ENCODE measurements around the gene SH2D3A. TPM values are rescaled to one million over a fixed set of nuclear protein-coding genes. Genes with fewer than 3 reads are reported as not detected.

Gene SH2D3A
- total RNA-seq, 1 experiment from 2014 or later = 2.2 TPM

DNA sequence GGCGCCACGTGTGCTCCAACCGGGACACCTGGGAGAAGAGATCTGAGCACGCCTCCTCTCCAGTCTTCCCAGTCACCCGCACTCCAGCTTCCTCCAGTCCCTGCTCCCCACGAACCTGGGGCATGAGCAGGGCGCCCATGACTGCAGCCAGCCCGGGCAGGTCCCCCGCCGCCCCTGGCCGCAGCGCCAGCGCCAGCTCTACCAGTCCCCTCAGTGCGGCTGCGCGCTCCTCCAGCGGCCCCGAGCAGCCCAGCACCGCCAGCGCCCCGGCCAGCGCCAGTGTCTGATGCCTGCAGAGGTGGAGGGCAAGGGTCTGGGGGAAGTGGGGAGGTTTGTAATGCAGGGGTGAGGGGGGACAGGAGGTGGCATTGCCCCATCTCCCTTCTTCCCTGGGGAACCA lies 13.1 kb downstream of the SH2D3A start (continued):
- no peak for TF ChIP-seq SIN3A (IDR thresholded peaks at IDR 0.05; ENCODE audit: borderline replicate concordance, insufficient read depth, low read depth, low read length)

- peaks cover 5% of the 10 kb centered on the region; the same call in 1 of the 2 replicates for H3K36me3 ChIP-seq (ENCODE audit: control insufficient read depth, insufficient read depth, low read length)
- peak overlapping the region; percentile 42 to 58 for H3K4me3 ChIP-seq (ENCODE audit: low read depth in 2 of 2, low read length in 2 of 2)
- DNase-seq (ENCODE audit: low read depth, low spot score) = peak; percentile 69
- in situ Hi-C loops (cut with HindIII; ENCODE audit: low pct_unique_long_range_greater_than_20kb, low sequenced_read_pairs) (no loop called here), intact Hi-C loops (cut with micrococcal nuclease; ENCODE audit: unreplicated experiment) (loop anchor here (5.0 kb wide), 1 partner anchor 109 kb away; no protein-coding TSS in a partner anchor)
- ChIA-PET POLR2A (no interaction called here), CTCF (interaction anchor here (1.6 kb wide), 1 partner anchor 15 kb away, joined by 5 read pairs; the partner anchor contains the start of gene GPR108)
- no peaks in the 10 kb centered on the region for H3K9me3 ChIP-seq (ENCODE audit: control insufficient read depth, insufficient read depth, low read depth, low read length)
- H3K27ac ChIP-seq (ENCODE audit: low read length) = peak overlapping the region; percentile 73
- peaks cover 2% of the 10 kb centered on the region; the same call in 1 of the 2 replicates for H3K4me1 ChIP-seq (ENCODE audit: control insufficient read depth, insufficient read depth, low read length)
- BruUV-seq (replicated peaks) = no TSS peak
- H3K27me3 ChIP-seq (ENCODE audit: control insufficient read depth, insufficient read depth, low read length) = no peaks in the 10 kb centered on the region
- peak; percentile 91 for ATAC-seq
- no peak for TF ChIP-seq POLR2AphosphoS5 (IDR thresholded peaks at IDR 0.05; ENCODE audit: low read depth, low read length)
- 0 out of 2 replicates have a peak, but pooled peaks have one; percentile 27 for TF ChIP-seq SIN3A (IDR thresholded peaks at IDR 0.05; ENCODE audit: borderline replicate concordance, insufficient read depth, low read depth, low read length)
- no peak for TF ChIP-seq REST (IDR thresholded peaks at IDR 0.05; ENCODE audit: insufficient read depth in 1 of 2, low read depth in 2 of 2, low read length in 1 of 2)
- TF ChIP-seq, protein P1, sequence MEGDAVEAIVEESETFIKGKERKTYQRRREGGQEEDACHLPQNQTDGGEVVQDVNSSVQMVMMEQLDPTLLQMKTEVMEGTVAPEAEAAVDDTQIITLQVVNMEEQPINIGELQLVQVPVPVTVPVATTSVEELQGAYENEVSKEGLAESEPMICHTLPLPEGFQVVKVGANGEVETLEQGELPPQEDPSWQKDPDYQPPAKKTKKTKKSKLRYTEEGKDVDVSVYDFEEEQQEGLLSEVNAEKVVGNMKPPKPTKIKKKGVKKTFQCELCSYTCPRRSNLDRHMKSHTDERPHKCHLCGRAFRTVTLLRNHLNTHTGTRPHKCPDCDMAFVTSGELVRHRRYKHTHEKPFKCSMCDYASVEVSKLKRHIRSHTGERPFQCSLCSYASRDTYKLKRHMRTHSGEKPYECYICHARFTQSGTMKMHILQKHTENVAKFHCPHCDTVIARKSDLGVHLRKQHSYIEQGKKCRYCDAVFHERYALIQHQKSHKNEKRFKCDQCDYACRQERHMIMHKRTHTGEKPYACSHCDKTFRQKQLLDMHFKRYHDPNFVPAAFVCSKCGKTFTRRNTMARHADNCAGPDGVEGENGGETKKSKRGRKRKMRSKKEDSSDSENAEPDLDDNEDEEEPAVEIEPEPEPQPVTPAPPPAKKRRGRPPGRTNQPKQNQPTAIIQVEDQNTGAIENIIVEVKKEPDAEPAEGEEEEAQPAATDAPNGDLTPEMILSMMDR (IDR thresholded peaks at IDR 0.05) = peak; percentile 78; the same call in 1 of the 2 replicates
- no peak for TF ChIP-seq TCF7L2 (IDR thresholded peaks at IDR 0.05; ENCODE audit: low read depth, low read length)
Measured at GRCh38 chr19:6753178-6754031, 13.8 kb downstream of the SH2D3A start.

DNA sequence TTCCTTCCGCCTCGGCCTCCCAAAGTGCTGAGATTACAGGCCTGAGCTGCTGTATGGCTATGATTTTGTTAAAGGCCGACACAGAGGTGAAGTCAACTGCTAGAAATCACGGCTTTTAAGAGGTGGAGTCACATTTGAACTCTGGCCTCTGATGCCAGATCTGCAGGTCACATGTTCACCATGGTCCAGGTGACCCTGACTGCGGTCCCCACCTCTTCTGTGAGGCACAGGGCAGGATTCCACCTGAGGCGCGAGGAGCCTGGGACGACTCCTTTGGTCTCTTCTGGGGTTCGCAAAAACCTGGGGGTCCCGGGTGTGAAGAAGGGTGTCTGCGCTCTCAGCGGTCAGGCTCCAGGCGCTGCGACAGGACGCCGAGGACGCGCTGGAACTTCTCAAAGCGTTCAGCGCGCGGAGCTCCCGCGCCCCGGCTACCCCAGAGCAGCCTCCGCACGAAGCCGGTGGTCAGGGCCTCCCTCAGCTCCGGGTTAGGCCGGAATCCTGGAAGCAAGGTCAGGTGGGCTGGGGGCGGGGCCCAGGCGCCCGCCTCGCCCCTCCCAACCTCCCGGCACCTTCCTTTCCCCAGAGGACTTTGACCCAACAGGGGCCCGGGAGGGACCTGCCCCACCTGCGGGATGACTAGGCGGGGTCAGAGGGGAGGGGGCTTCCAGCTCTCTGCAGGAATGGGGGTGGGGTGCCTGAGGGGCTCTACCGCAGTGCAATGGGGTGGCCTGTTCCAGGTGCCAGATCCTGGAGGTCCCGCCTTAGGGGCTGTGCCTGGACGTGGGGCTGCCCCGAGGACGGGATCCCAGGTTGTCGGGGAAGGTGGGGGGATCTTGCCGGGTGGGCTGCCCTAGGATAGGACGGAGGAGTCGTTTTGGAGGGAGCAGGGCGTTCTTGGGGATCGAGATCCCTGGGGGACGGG lies 14.7 kb downstream of the SH2D3A start:
- peaks cover 2% of the 10 kb centered on the region; the same call in 1 of the 2 replicates for H3K4me1 ChIP-seq (ENCODE audit: control insufficient read depth, insufficient read depth, low read length)
- ATAC-seq = peak; percentile 77

More for the DNA sequence above, 14.7 kb downstream of the SH2D3A start:
- Histone ChIP-seq H3K4me3 (ENCODE audit: low read depth in 2 of 2, low read length in 2 of 2) (peak overlapping the region; percentile 42 to 58), H3K27ac (ENCODE audit: low read length) (peak overlapping the region; percentile 73), H3K27me3 (ENCODE audit: control insufficient read depth, insufficient read depth, low read length) (no peaks in the 10 kb centered on the region), H3K9me3 (ENCODE audit: control insufficient read depth, insufficient read depth, low read depth, low read length) (no peaks in the 10 kb centered on the region), H3K36me3 (ENCODE audit: control insufficient read depth, insufficient read depth, low read length) (peaks cover 5% of the 10 kb centered on the region; the same call in 1 of the 2 replicates)
- POLR2A ChIA-PET = interaction anchor here (0.9 kb wide), 1 partner anchor 13 kb away, joined by 4 read pairs; no protein-coding TSS in a partner anchor
- CTCF ChIA-PET = interaction anchor here (0.7 to 1.6 kb wide), 2 partner anchors 14 to 109 kb away, joined by 5 read pairs; partner anchors contain the start of gene GPR108
- intact Hi-C loops (cut with micrococcal nuclease; ENCODE audit: unreplicated experiment) (loop anchor here (5.0 kb wide), 1 partner anchor 110 kb away; no protein-coding TSS in a partner anchor), in situ Hi-C loops (cut with HindIII; ENCODE audit: low pct_unique_long_range_greater_than_20kb, low sequenced_read_pairs) (no loop called here)
- no peak for DNase-seq (ENCODE audit: low read depth, low spot score)
- BruUV-seq (replicated peaks) = no TSS peak
- TF ChIP-seq SIN3A (IDR thresholded peaks at IDR 0.05; ENCODE audit: borderline replicate concordance, insufficient read depth, low read depth, low read length) = no peak
- TF ChIP-seq REST (IDR thresholded peaks at IDR 0.05; ENCODE audit: insufficient read depth in 1 of 2, low read depth in 2 of 2, low read length in 1 of 2) = no peak
- TF ChIP-seq TCF7L2 (IDR thresholded peaks at IDR 0.05; ENCODE audit: low read depth, low read length) = no peak
- TF ChIP-seq, protein P1 (IDR thresholded peaks at IDR 0.05) = no peak
- TF ChIP-seq POLR2AphosphoS5 (IDR thresholded peaks at IDR 0.05; ENCODE audit: low read depth, low read length) = no peak
